Right lobe of liver (tissue), 6 donors: ENCODE results near the gene ZNF618. TPM values are rescaled to one million over a fixed set of nuclear protein-coding genes. Genes with fewer than 3 reads are reported as not detected.
A peak's percentile ranks its signal among the peaks of the same experiment; 100 is the strongest.

Experiments
- ATAC-seq, 4 donors: fragments of 200-7000 bp; cut with Tn5 transposase; one replicate each; pipeline ENCODE4 v1.9.1; 2020; ENCODE audit warnings: mild to moderate bottlenecking in 4 of 4, moderate library complexity in 4 of 4
- DNase-seq, 3 donors: peaks; one replicate each; pipeline ENCODE4 v3.0.0-alpha.2; 2020
- H3K27ac ChIP-seq, 3 donors: fragments of 200-600 bp; one replicate each; pipeline ENCODE4 v1.8.0; 2022
- H3K27me3 ChIP-seq, 2 donors: fragments of 200-600 bp; one replicate each; pipeline ENCODE4 v1.8.0; 2022
- H3K36me3 ChIP-seq, 4 donors: fragments of 200-600 bp; sonication (generic) in 1 of 4; one replicate each; pipeline versions ENCODE4 v1.5.1 to v1.8.0; 2017 to 2022; ENCODE audit warnings: control low read depth in 1 of 4
- H3K4me1 ChIP-seq, 4 donors: fragments of 200-600 bp; sonication (generic) in 1 of 4; one replicate each; pipeline versions ENCODE4 v1.5.1 to v1.8.0; 2017 to 2022; ENCODE audit warnings: control low read depth in 1 of 4
- H3K4me3 ChIP-seq, 3 donors: fragments of 200-600 bp; one replicate each; pipeline ENCODE4 v1.8.0; 2022
- H3K9me3 ChIP-seq, 4 donors: fragments of 200-600 bp; sonication (generic) in 1 of 4; one replicate each; pipeline versions ENCODE4 v1.5.1 to v1.8.0; 2017 to 2022; ENCODE audit warnings: control low read depth in 1 of 4
- POLR2A ChIP-seq: fragments of 450-650 bp; IDR thresholded peaks from one replicate; pipeline ENCODE4 v1.6.1; 2017; ENCODE audit warnings: antibody characterized with exemption, mild to moderate bottlenecking
- WGBS: methylation state at CpG from one replicate; pipeline ENCODE4 v1.1.6; 2018; ENCODE audit warnings: low coverage, low lambda C conversion rate; ENCODE audit not compliant: insufficient coverage; ENCODE audit errors: missing lambda C conversion rate; 5-methylcytosine and 5-hydroxymethylcytosine counted together
- intact Hi-C, 2 donors: fragments of 100-400 bp; cut with DNase I; formaldehyde crosslinking; loops; one replicate each; pipeline versions ENCODE4 v1.11.2 to v1.14.1; 2022
- total RNA-seq, 6 experiments: library from RNA; depleted of rRNA in 2 of 6; stranded (reverse); fragments of >200 nt in 2 of 6; fragmentation: NEBNext Ultra II Directional in 3 of 6; extraction: Animal tissue kit (Norgen Biotek cat#: 25700) in 3 of 6; gene quantifications; one replicate each; pipeline versions ENCODE4 v1.1.0 to v1.2.4, GENCODE V29; 2016 to 2023
- TF ChIP-seq, protein P1 (sequence below), 4 donors: fragments of 200-600 bp in 3 of 4; fragments of 450-650 bp in 1 of 4; IDR thresholded peaks; one replicate each; pipeline versions ENCODE4 v1.5.1 to v1.8.0; 2016 to 2022; ENCODE audit warnings: antibody characterized with exemption in 4 of 4, mild to moderate bottlenecking in 2 of 4
- donor health status: DM: no; HTN: yes; CAD: no.
- donor health status: DM: no; HTN: no; CAD: no.
- donor health status: DM: no; HTN: no; CAD: no.
- donor health status: DM: no; HTN: yes; CAD: no.
- donor health status: DM: no; HTN: yes; CAD: no.

ZNF618 gene
- total RNA-seq, 6 experiments from 2014 or later: 2.9 to 7.9 (median 6.0) TPM

DNA sequence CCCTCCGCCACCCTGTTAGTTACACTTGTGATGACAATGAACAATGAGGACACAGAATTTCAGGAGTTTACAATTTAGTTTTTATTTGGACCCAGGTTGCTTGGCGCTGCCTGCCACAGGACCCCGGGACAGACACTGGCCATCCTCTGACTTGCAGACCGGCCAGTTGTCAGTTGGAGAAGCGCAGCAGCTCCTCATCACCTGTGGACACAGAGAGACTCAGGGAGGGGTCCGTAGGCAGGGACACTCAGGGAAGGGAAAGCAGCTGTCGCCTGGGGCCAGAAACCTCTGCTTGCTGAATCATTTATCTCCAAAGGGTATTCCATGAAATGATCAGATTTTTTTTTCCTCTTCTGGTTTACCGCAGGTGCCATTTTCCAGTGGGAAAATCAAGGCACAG, 184.0 kb downstream of the ZNF618 start:
- no peaks in the 10 kb centered on the region for H3K9me3 ChIP-seq
- TF ChIP-seq POLR2A: no peak
- TF ChIP-seq, protein P1, sequence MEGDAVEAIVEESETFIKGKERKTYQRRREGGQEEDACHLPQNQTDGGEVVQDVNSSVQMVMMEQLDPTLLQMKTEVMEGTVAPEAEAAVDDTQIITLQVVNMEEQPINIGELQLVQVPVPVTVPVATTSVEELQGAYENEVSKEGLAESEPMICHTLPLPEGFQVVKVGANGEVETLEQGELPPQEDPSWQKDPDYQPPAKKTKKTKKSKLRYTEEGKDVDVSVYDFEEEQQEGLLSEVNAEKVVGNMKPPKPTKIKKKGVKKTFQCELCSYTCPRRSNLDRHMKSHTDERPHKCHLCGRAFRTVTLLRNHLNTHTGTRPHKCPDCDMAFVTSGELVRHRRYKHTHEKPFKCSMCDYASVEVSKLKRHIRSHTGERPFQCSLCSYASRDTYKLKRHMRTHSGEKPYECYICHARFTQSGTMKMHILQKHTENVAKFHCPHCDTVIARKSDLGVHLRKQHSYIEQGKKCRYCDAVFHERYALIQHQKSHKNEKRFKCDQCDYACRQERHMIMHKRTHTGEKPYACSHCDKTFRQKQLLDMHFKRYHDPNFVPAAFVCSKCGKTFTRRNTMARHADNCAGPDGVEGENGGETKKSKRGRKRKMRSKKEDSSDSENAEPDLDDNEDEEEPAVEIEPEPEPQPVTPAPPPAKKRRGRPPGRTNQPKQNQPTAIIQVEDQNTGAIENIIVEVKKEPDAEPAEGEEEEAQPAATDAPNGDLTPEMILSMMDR (IDR thresholded peaks at IDR 0.05): no peak
- H3K4me1 ChIP-seq: peaks cover 0 to 8% (median 0%) of the 10 kb centered on the region in 4 donors
- intact Hi-C loops: no loop called here
- H3K27ac ChIP-seq: peak overlapping the region in 1 of 3 donors; percentile 49
- no peak overlapping the region for H3K4me3 ChIP-seq
- no peaks in the 10 kb centered on the region for H3K27me3 ChIP-seq
- 62% methylated on average over 3 of the region's 8 CpGs for WGBS
- H3K36me3 ChIP-seq: peaks cover 0 to 54% (median 30%) of the 10 kb centered on the region in 4 donors
- DNase-seq (peak in 1 of 3 donors; percentile 41), ATAC-seq (peak in 2 of 4 donors; percentile 3 to 4)

DNA sequence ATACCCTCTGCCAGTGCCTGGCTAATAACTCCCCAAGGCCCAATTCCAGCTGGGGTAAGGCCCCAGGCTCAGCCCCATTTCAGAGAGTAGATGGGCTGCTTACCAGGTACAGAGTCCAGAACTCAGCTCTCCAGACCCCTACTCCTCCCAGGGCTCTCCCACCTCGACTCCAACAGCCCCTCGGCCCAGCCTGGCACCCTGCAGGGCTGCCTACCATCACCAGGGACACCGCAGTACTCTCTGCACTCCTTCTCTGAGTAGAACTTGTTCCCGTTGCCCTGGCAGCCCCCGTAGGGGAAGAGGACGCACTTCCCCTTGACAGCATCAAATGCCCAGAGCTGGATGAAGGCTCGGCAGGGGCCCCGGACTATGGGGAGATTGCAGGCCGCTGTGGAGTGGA, 184.6 kb downstream of the ZNF618 start:
- Histone ChIP-seq H3K4me3 (no peak overlapping the region), H3K9me3 (no peaks in the 10 kb centered on the region), H3K27ac (no peak overlapping the region), H3K27me3 (no peaks in the 10 kb centered on the region), H3K36me3 (peaks cover 0 to 60% (median 32%) of the 10 kb centered on the region in 4 donors), H3K4me1 (peaks cover 0 to 11% (median 0%) of the 10 kb centered on the region in 4 donors)
- peak in 1 of 3 donors; percentile 42 for DNase-seq
- intact Hi-C loops: no loop called here
- 100% methylated on average over 1 of the region's 9 CpGs for WGBS
- peak in 2 of 4 donors; percentile 2 to 4 for ATAC-seq
- TF ChIP-seq POLR2A: no peak
- TF ChIP-seq, protein P1 (IDR thresholded peaks at IDR 0.05): no peak

DNA sequence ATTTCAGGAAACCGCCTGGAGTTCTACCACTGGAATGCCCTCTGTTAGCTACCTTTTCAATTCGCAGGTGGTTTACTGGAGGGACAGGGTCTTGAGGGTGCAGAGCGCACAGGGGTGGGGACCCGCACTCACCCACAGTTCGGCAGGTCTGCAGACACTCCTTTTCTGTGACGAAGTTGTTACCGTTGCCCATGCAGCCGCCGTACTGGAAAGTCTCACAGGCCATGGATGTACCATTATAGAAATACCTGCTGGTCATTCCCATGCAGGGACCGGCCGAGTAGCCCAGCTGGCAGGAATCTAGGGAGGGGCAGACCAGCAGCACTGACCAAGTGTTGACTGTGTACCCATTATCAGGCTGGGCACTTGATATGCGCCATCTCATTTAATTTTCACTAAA, 185.2 kb downstream of the ZNF618 start:
- no peak overlapping the region for H3K27ac ChIP-seq
- H3K4me3 ChIP-seq: no peak overlapping the region
- peak in 1 of 3 donors; percentile 38 for DNase-seq
- no peaks in the 10 kb centered on the region for H3K27me3 ChIP-seq
- peaks cover 0 to 65% (median 35%) of the 10 kb centered on the region in 4 donors for H3K36me3 ChIP-seq
- intact Hi-C loops: no loop called here
- peaks cover 0 to 15% (median 0%) of the 10 kb centered on the region in 4 donors for H3K4me1 ChIP-seq
- TF ChIP-seq, protein P1 (IDR thresholded peaks at IDR 0.05): no peak
- TF ChIP-seq POLR2A: no peak
- WGBS: no CpG with 5 or more reads among the region's 12 CpGs
- ATAC-seq: no peak
- no peaks in the 10 kb centered on the region for H3K9me3 ChIP-seq

DNA sequence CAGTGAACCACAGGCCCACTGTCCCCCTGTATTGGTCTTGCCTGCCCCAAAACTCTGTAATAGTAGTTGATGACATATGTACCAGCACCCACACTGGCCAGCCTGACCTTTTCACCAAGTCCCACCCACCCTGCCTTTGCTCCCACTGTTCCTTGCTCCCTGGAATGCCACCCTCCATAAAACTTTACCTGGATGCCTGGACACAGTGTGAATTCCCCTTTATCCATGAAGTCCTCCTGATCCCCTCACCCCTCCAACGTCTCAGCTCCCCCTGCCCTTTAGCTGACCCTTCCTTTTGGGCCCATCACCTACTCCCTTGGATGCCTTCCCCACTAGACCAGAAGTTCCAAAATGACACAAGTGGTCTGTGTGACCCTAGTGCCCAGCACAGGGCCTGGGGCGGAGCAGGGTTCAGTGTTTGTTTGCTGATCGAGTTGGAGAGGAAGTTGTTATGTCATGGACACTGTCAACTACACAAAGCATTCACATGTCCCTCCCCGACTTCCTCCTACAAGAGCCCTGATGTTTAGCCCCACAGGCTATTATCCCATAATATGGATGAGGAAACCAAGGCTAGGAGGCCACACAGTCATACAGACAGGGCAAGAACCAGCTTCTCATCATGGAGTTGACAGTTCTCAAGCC, 185.8 kb downstream of the ZNF618 start:
- Histone ChIP-seq H3K4me1 (peaks cover 0 to 19% (median 0%) of the 10 kb centered on the region in 4 donors), H3K27me3 (no peaks in the 10 kb centered on the region), H3K4me3 (no peak overlapping the region), H3K9me3 (no peaks in the 10 kb centered on the region), H3K36me3 (peaks cover 0 to 71% (median 37%) of the 10 kb centered on the region in 4 donors), H3K27ac (peak overlapping the region in 1 of 3 donors; percentile 16)
- 14% methylated on average over 4 of the region's 4 CpGs for WGBS
- intact Hi-C loops: no loop called here
- DNase-seq: peak in 1 of 3 donors; percentile 46
- TF ChIP-seq POLR2A: no peak
- TF ChIP-seq, protein P1 (IDR thresholded peaks at IDR 0.05): no peak
- peak in 3 of 4 donors; percentile 6 to 43 (median 18) for ATAC-seq
